HG03045 (cell line): Measurements from ENCODE around the gene UBQLNL.

Experiments used
- ATAC-seq: cut with Tn5 transposase; IDR thresholded peaks from one replicate; pipeline ENCODE4 v1.9.1; 2021; ENCODE audit warnings: mild to moderate bottlenecking, moderate library complexity; ENCODE audit not compliant: unreplicated experiment

Gene UBQLNL

DNA sequence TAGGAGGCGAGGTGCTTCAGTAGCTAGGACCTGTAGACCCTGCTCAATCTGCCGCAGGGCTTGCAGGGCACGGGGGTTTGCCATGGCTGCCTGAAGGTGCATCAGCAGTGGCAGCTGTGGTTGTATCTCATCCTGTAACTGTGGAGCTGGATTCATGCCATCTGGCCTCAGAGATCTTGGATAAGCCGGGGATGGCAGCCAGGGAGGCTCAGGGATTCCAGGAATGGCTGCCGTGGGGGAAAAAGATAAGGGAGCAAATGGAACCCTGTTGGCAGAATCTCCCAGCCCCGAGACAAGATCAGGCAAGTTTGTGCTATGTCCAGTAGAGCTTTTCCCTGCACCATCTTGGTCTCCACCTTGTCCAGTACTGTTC lies 8.6 kb downstream of the UBQLNL start:
- no peak for ATAC-seq

DNA sequence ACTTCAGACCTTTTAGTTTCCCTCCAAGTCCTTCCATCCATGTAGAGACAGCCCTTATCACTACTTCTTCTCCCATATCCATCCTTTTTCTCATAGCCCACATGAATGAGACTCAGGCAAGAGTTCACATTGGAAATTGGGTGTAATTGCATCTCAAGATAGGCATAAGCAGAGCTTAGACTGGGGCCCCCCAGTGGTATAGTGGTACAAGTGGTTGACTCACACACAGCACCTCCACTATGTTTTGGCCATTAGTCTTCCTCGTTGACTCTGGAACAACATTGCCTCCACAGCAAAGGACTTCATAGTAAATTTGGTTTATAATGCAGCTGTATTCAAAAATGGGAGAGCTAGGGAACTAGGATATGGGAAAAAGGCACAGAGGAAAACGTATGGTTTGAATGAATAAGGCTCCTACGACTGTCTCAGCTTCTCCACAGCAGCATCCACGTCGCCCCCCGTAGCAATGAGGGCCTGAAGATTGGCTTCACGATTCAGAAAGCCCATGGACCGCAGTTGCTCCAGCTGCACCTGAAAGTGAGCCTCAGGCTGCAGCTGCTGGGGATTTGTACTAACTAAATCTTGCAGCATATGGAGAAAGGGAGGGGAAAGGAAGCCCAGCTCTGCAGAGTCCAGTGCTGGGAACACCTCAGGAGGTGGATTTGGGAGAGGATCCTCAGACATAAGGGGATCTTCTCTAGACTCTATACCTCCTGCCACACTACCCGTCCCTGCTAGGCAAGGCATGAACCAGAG lies 9.1 kb downstream of the UBQLNL start:
- ATAC-seq, result no peak

DNA sequence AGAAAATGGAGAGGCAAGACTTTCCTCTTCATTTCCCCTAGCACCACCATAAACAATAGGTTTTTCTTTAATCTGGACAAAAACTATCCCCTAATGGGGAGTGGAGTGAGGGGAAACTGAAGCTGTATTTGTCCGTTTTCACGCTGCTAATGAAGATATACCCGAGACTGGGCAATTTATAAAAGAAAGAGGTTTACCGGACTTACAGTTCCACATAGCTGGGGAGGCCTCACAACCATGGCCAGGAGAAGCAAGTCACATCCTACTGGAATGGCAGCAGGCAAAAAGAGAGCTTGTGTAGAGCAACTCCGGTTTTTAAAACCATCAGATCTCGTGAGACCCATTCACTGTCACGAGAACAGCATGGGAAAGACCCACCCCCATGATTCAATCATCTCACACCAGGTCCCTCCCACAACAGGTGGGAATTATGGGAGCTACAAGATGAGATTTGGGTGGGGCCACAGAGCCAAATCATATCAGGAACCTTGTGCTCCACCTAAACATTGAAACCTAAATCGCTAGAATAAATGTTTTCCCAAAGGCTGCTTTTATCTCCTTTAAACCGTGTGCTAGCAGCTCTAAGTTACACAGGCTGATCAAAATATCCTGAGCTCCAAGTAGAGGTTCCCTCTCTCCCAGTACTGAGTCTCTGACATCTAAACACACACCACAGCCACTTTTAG lies 11.0 kb downstream of the UBQLNL start:
- no peak for ATAC-seq

DNA sequence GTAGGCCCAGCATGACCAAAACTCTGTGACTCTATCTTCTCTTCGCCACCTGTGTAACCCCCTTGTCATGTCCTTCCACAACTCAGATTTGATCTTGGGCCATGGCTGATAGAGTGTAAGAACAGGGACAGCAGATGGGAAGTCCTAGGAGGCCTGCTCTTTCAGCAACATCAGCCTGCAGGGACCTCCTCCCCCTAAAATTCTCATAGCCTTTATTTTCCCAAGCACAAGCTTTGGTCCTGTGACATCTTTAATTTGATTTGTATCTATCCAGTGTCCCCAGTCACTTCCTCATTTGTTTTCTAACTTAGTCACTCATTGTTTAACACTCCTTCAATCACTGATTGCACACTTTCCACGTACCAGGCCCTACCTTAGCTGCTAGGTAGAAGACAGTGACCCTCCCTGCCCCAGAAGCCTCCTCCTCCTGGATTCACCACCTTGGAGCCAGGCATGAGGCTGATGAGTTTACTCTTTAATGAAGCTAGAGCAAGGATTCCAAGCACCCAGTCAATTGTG lies 12.0 kb downstream of the UBQLNL start:
- ATAC-seq, result no peak

DNA sequence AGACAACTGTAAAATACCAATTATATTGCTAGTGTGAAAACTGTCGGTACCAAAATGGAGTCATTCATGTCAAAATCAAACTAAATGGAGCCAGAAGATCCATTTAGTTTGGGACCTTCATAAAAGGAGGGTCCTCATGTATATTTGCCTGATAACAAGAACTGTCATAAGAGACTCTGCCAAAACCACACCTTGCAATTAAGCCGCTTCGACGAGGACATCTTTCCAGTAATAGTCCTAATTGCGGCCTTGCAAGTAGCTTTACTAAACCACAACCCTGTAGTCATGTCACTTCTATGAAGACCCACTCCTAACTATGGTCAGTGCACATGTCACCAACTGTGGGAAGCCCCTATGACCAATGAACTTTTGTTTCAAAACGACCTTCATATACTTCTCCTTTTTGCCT lies 16.1 kb downstream of the UBQLNL start:
- no peak for ATAC-seq

DNA sequence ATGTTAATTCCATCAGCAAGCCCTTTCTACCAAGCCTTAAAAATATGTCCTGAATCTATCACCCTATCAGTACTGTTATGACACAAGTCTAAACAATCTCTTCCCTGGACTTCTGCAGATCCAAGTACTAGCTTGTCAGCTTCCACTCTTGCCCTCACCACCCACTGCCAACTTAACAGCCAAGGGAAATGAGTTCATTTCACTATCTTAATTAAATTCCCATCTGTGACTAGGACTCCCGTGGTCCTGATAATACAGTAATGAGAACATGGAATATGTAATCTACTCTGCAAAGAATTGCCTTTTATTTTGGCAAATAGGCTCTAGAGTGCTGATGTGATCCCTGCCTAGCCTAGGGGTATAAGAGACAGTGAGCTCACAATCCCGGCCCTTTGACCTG lies 16.8 kb downstream of the UBQLNL start:
- ATAC-seq, result no peak

DNA sequence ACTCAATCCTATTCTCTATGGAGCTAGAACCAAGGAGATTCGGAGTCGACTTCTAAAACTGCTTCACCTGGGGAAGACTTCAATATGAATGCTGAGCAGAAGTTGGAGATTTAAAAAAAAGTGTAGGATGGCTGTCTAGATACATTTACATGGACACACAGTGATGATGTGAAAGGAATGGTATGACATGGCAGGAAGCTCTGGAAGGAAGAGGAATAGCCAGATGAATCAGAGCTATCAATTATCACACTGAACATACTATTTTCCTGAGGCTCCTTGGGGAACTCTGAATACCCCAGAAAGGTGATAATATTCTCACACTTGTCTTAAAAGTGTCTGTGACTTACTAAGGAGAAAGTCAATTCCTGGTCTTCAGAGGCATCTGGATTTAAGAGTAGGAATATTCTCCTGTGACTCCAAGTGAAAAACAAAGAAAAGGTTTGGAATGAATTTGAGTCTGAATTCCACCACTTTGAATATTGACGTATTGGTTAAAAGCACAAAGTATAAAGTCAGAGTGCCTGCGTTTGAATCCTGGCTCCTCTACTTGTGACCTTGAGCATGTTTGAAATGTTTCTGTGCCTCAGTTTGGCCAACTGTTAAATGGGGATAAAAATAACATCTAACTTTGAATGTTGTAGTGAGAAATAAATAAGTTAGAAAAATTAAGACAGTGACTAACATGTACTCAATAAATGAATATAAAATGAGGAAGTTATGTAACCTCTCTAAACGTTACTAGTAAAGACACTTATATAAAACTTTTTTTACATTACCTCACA lies 26.7 kb downstream of the UBQLNL start:
- no peak for ATAC-seq

DNA sequence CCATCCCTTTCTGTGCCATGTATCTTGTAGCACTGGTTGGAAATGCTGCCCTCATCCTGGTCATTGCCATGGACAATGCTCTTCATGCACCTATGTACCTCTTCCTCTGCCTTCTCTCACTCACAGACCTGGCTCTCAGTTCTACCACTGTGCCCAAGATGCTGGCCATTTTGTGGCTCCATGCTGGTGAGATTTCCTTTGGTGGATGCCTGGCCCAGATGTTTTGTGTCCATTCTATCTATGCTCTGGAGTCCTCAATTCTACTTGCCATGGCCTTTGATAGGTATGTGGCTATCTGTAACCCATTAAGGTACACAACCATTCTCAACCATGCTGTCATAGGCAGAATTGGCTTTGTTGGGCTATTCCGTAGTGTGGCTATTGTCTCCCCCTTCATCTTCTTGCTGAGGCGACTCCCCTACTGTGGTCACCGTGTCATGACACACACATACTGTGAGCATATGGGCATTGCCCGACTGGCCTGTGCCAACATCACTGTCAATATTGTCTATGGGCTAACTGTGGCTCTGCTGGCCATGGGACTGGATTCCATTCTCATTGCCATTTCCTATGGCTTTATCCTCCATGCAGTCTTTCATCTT lies 27.6 kb downstream of the UBQLNL start:
- ATAC-seq, result no peak

DNA sequence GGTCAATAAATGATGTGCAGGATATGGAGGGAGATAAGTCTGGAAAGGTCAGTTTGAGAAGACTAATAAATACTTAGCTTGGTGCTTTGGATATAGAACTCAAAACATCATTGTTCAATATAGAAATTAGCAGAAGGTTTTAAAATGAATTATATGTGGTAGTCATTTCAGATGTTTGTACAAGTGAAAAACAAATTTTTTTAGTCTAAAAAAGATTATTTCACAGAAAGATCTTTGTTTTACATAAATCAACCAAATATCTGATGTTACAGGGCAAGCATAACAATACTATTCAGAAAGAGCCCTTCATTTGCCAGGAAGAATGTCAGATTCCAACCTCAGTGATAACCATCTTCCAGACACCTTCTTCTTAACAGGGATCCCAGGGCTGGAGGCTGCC lies 28.1 kb downstream of the UBQLNL start, which contains the start of gene OR52D1:
Gene OR52D1, plus strand, starts transcription at position 301 of the 400 bp plus-strand sequence. Its CDS starts 22 bp downstream, at position 323.
- no peak for ATAC-seq

DNA sequence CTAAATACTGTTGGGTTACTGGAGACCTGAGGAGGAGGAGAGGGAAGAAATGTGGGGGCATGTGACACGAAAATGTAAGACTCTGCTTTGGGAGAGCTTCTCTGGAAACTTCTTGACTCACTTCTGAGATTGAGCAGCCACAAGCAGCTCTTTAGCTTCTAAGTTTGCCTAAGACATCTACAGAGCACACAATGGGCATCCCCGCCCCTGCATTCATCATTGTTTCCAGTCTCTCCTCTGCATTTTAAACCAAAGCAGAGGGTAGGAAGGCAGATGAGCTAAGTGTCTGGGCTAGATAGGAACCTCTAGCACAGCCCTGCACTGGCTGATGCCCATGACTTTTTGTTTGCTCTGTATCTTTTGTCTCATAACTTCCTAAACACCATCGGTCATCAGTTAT lies 30.1 kb downstream of the UBQLNL start:
- no peak for ATAC-seq

DNA sequence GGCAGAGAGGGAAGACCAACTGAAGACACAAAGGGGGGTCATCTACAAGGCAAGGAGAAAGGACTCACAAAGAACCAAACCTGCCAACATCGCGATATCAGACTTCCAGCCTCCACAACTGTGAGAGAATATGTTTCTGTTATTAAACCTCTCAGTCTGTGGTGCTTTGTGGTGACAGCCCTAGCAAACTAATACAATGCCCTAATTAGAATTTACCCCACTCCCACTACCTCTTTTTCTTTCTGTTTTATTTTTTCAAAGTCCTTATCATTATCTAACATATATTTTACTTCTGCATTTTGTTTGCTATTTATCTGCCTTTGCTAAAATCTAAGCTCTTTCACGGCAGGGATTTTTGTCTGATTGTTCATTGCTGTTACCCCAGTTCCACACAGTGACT lies 30.5 kb downstream of the UBQLNL start:
- ATAC-seq, result no peak

DNA sequence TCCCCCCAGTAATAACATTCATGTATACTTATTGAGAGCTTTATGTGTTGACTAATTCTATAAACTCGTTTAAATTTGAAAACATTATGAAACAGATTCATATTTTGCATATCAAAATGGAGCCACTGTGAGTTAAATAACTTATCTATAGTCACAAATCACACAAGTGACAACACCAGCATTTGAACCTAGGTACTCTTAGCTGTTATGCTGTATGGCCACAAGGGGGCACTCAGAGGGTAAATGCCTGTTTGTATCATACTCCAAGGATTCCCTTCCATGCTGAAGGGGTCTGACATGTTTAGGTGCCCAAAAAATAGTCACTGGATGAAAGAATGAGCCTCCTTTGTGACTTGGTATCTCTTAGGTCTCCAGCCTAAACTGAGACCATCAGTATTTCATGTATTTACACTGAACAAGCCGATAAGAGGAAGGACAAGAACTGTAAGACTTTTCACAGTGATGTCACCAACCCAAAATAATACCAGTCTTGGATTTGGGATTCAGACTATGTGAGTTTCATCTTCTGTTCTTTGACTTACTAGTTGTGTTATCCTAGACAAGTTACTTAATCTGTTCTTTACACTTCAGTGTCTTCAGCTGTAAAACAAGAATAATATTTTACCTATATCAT lies 40.2 kb downstream of the UBQLNL start:
- ATAC-seq, result peak; percentile 84

DNA sequence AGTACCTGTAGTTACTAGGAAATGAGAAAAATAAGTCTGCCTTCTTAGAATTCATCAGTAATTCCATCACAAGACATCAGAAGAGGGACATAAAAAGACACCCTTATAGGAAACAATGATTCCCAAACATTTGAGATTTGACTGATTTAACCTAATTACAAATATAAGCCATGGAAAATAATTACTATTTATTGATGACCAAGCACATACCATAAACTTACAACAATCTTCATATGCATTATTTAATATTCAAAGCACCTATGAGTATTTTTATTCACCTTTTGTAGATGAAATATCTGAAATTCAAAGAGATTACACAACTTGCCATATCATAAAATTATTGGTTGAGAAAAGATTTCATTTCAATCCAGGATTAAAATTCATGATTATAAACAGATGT lies 42.6 kb downstream of the UBQLNL start:
- ATAC-seq, result no peak

DNA sequence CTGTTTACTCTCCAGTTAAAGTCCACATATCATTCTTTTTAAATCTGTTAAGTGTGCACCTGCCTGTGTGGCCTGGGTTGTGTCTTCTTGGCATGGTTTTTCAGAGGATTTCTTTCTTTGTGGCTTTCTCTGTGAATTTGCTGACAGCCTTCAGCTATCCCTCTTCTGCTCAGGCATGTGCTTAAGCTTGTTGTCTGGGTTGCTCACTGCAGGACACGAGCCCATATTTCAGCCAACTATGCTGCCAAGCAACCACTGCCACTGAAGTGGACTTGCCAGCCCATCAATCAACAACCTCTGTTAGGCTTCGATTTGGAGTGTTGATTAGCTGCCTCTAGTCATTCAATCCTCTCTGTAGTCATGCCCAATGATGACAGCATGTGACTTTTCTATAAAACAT lies 49.0 kb downstream of the UBQLNL start:
- no peak for ATAC-seq
